ENCODE measurements around the gene SOWAHB. TPM values are rescaled to one million over a fixed set of nuclear protein-coding genes. Genes with fewer than 3 reads are reported as not detected.

Gene SOWAHB
- polyA plus RNA-seq, 1 of the 3 experiments (the other 2 are of a cell fraction) = 0.05 TPM

GRCh38 chr4:76886214-76886613, 11.7 kb downstream of the SOWAHB start:
- H3K4me3 ChIP-seq (ENCODE audit: low read depth in 2 of 2, low read length in 1 of 2) = no peak overlapping the region
- no peak overlapping the region for H3K9ac ChIP-seq
- 69% methylated on average over 4 of the region's 5 CpGs for WGBS (ENCODE audit: low lambda C conversion rate)
- H3K36me3 ChIP-seq (replicated peaks in 1 of 2; ENCODE audit: control insufficient read depth in 1 of 2, insufficient read depth in 2 of 2, low read length in 1 of 2) = no peaks in the 10 kb centered on the region
- DNase-seq = no peak
- no peaks in the 10 kb centered on the region for H3K4me1 ChIP-seq (ENCODE audit: control insufficient read depth in 1 of 2, insufficient read depth in 2 of 2, low read depth in 1 of 2, low read length in 1 of 2)
- no peak overlapping the region for H3K27ac ChIP-seq (ENCODE audit: low read depth in 2 of 2, low read length in 1 of 2)
- no peaks in the 10 kb centered on the region for H3K79me2 ChIP-seq (ENCODE audit: insufficient read depth)
- no peaks in the 10 kb centered on the region for H3K27me3 ChIP-seq (ENCODE audit: insufficient read depth)
- H4K20me1 ChIP-seq (ENCODE audit: insufficient read depth) = no peaks in the 10 kb centered on the region
- H3K9me3 ChIP-seq = no peaks in the 10 kb centered on the region
- H3K4me2 ChIP-seq = no peak overlapping the region
- ChIA-PET POLR2A (no interaction called here), CTCF (interaction anchor here (1.0 to 1.4 kb wide), 2 partner anchors 11 to 381 kb away, joined by 3 to 6 read pairs; no protein-coding TSS in a partner anchor)
- no peaks in the 10 kb centered on the region for H3F3A ChIP-seq (replicated peaks; ENCODE audit: insufficient read depth)
- no peaks in the 10 kb centered on the region for H3K9me2 ChIP-seq
- no peak overlapping the region for H2AFZ ChIP-seq (ENCODE audit: low read depth)
- no peak for TF ChIP-seq MAX (IDR thresholded peaks at IDR 0.05; ENCODE audit: low read depth)
- TF ChIP-seq GATA2 (CRISPR knock-in tag; IDR thresholded peaks at IDR 0.05) = no peak
- TF ChIP-seq SMC3 (IDR thresholded peaks at IDR 0.05; ENCODE audit: low read depth, low read length) = no peak
- no peak for TF ChIP-seq RXRA (IDR thresholded peaks at IDR 0.05; ENCODE audit: borderline replicate concordance, low read depth)
- TF ChIP-seq RCOR1 (IDR thresholded peaks at IDR 0.05; ENCODE audit: low read length) = no peak
- no peak for TF ChIP-seq PBX3 (IDR thresholded peaks at IDR 0.05)
- no peak for TF ChIP-seq EZH2phosphoT487 (IDR thresholded peaks at IDR 0.05; ENCODE audit: borderline replicate concordance, low read depth)
- no peak for TF ChIP-seq NRF1 (IDR thresholded peaks at IDR 0.05; ENCODE audit: low read depth, low read length)
- no peak for TF ChIP-seq TAF1 (IDR thresholded peaks at IDR 0.05; ENCODE audit: borderline replicate concordance, low read depth, low read length)
- no peak for TF ChIP-seq ELF1 (IDR thresholded peaks at IDR 0.05)
- TF ChIP-seq REST (IDR thresholded peaks at IDR 0.05; ENCODE audit: low read depth, low read length) = no peak
- TF ChIP-seq IRF3 (IDR thresholded peaks at IDR 0.05; ENCODE audit: low read depth, low read length) = no peak

Data from SK-N-SH (cell line).